ENCODE results near the gene WNT11. TPM values are rescaled to one million over a fixed set of nuclear protein-coding genes. Genes with fewer than 3 reads are reported as not detected.

Gene WNT11
- total RNA-seq, 1 experiment from 2014 or later, result not detected

GRCh38 chr11:76208438-76209374 is 2.4 kb upstream of the WNT11 start:
- no TSS peak for BruUV-seq (replicated peaks)
- Mint-ChIP-seq H3K36me3 (ENCODE audit: insufficient read depth, unreplicated experiment) (no peaks in the 10 kb centered on the region), H3K27ac (ENCODE audit: low read depth, unreplicated experiment) (no peak overlapping the region), H3K9me3 (ENCODE audit: unreplicated experiment) (no peaks in the 10 kb centered on the region), H3K4me1 (ENCODE audit: insufficient read depth, unreplicated experiment) (no peaks in the 10 kb centered on the region), H3K27me3 (ENCODE audit: insufficient read depth, unreplicated experiment) (no peaks in the 10 kb centered on the region), H3K4me3 (ENCODE audit: unreplicated experiment) (peak overlapping the region; percentile 68)
- DNase-seq (ENCODE audit: unreplicated experiment), result peak; percentile 55
- POLR2A ChIA-PET, result interaction anchor here (1.3 to 2.6 kb wide), 3 partner anchors 26 to 109 kb away, joined by 3 to 11 read pairs (median 5); no protein-coding TSS in a partner anchor
- peak; percentile 94 for TF ChIP-seq CTCF (IDR thresholded peaks at IDR 0.05; ENCODE audit: unreplicated experiment)
- intact Hi-C loops (cut with micrococcal nuclease), result loop anchor here (2.0 kb wide), 1 partner anchor 304 kb away; no protein-coding TSS in a partner anchor
- CTCF ChIA-PET, result interaction anchor here (0.6 to 14.1 kb wide), 36 partner anchors 11 to 642 kb away, joined by 3 to 271 read pairs (median 4); partner anchors contain the start of genes GVQW3 and THAP12

GRCh38 chr11:76207642-76208401 is 1.5 kb upstream of the WNT11 start:
- Mint-ChIP-seq H3K9me3 (ENCODE audit: unreplicated experiment) (no peaks in the 10 kb centered on the region), H3K4me1 (ENCODE audit: insufficient read depth, unreplicated experiment) (no peaks in the 10 kb centered on the region), H3K27me3 (ENCODE audit: insufficient read depth, unreplicated experiment) (no peaks in the 10 kb centered on the region), H3K27ac (ENCODE audit: low read depth, unreplicated experiment) (no peak overlapping the region), H3K4me3 (ENCODE audit: unreplicated experiment) (peak overlapping the region; percentile 69), H3K36me3 (ENCODE audit: insufficient read depth, unreplicated experiment) (no peaks in the 10 kb centered on the region)
- DNase-seq (ENCODE audit: unreplicated experiment), result peak; percentile 78
- ChIA-PET CTCF (interaction anchor here (0.6 to 14.1 kb wide), 42 partner anchors 11 to 641 kb away, joined by 3 to 271 read pairs (median 4); partner anchors contain the start of genes GVQW3 and THAP12), POLR2A (interaction anchor here (0.7 to 2.6 kb wide), 7 partner anchors 15 to 798 kb away, joined by 3 to 11 read pairs (median 4); no protein-coding TSS in a partner anchor)
- intact Hi-C loops (cut with micrococcal nuclease), result loop anchor here (1.0 to 2.0 kb wide), 5 partner anchors 27 to 473 kb away; no protein-coding TSS in a partner anchor
- peak; percentile 90 for TF ChIP-seq CTCF (IDR thresholded peaks at IDR 0.05; ENCODE audit: unreplicated experiment)
- BruUV-seq (replicated peaks), result no TSS peak

- CTCF ChIA-PET, result interaction anchor here (0.6 to 14.1 kb wide), 3 partner anchors 111 to 309 kb away, joined by 3 to 271 read pairs (median 3); no protein-coding TSS in a partner anchor
- no peaks in the 10 kb centered on the region for H3K4me1 Mint-ChIP-seq (ENCODE audit: insufficient read depth, unreplicated experiment)
- H3K27me3 Mint-ChIP-seq (ENCODE audit: insufficient read depth, unreplicated experiment), result no peaks in the 10 kb centered on the region
- no peaks in the 10 kb centered on the region for H3K9me3 Mint-ChIP-seq (ENCODE audit: unreplicated experiment)
- no TSS peak for BruUV-seq (replicated peaks)
- no peak for TF ChIP-seq CTCF (IDR thresholded peaks at IDR 0.05; ENCODE audit: unreplicated experiment)
- POLR2A ChIA-PET, result no interaction called here
- no peak overlapping the region for H3K27ac Mint-ChIP-seq (ENCODE audit: low read depth, unreplicated experiment)
- peak overlapping the region; percentile 69 for H3K4me3 Mint-ChIP-seq (ENCODE audit: unreplicated experiment)
- no peak for DNase-seq (ENCODE audit: unreplicated experiment)
- intact Hi-C loops (cut with micrococcal nuclease), result loop anchor here (2.0 kb wide), 1 partner anchor 309 kb away; no protein-coding TSS in a partner anchor
- H3K36me3 Mint-ChIP-seq (ENCODE audit: insufficient read depth, unreplicated experiment), result no peaks in the 10 kb centered on the region
Observed at GRCh38 chr11:76206077-76206326, 300 bp downstream of the WNT11 start.
